DOHH2 (cell line): ENCODE measurements around the gene CTAGE9.

Experiments used
- H3F3A ChIP-seq: fragments of 200-600 bp; sonication (generic), shearing (Covaris generic); 2 replicates; pipeline ENCODE4 v1.6.0; 2016; ENCODE audit warnings: antibody characterized with exemption, mild to moderate bottlenecking; ENCODE audit not compliant: control insufficient read depth, insufficient read depth
- H3K27ac ChIP-seq: fragments of 200-600 bp; sonication (generic); 2 replicates; pipeline ENCODE4 v1.5.1; 2014; ENCODE audit warnings: low read depth, mild to moderate bottlenecking, low read length, moderate library complexity
- H3K27me3 ChIP-seq: fragments of 200-600 bp; sonication (generic); 2 replicates; pipeline ENCODE4 v1.6.1; 2014; ENCODE audit warnings: mild to moderate bottlenecking, low read length, mixed read lengths; ENCODE audit not compliant: control insufficient read depth
- H3K36me3 ChIP-seq: fragments of 200-600 bp; sonication (generic); 2 replicates; pipeline ENCODE4 v1.6.1; 2014; ENCODE audit warnings: mild to moderate bottlenecking, low read length, moderate library complexity, mixed read lengths; ENCODE audit not compliant: control insufficient read depth
- H3K4me1 ChIP-seq: fragments of 200-600 bp; sonication (generic); 2 replicates; pipeline ENCODE4 v1.6.1; 2014; ENCODE audit warnings: mild to moderate bottlenecking, low read length, mixed read lengths; ENCODE audit not compliant: control insufficient read depth
- H3K4me2 ChIP-seq: fragments of 200-600 bp; sonication (generic); 2 replicates; pipeline ENCODE4 v1.6.0; 2014; ENCODE audit warnings: mild to moderate bottlenecking, low read length, moderate library complexity
- H3K4me3 ChIP-seq: fragments of 200-600 bp; sonication (generic); 2 replicates; pipeline ENCODE4 v1.5.1; 2014; ENCODE audit warnings: mild to moderate bottlenecking, low read length, mixed read lengths
- H3K79me2 ChIP-seq: fragments of 200-600 bp; sonication (generic); 2 replicates; pipeline ENCODE4 v1.6.1; 2014; ENCODE audit warnings: mild to moderate bottlenecking, low read length, mixed read lengths; ENCODE audit not compliant: control insufficient read depth
- H3K9me2 ChIP-seq: fragments of 200-600 bp; sonication (generic); replicated peaks from 2 replicates; pipeline ENCODE4 v1.6.1; 2014; ENCODE audit warnings: mild to moderate bottlenecking, low read length, mixed read lengths; ENCODE audit not compliant: control insufficient read depth
- H3K9me3 ChIP-seq: fragments of 200-600 bp; sonication (generic); 2 replicates; pipeline ENCODE4 v1.6.1; 2014; ENCODE audit warnings: antibody characterized with exemption, low read length, mixed read lengths; ENCODE audit not compliant: control insufficient read depth, insufficient read depth
- H4K20me1 ChIP-seq: fragments of 200-600 bp; sonication (generic); 2 replicates; pipeline ENCODE4 v1.6.0; 2014; ENCODE audit warnings: low read depth, mild to moderate bottlenecking, antibody characterized with exemption, low read length, moderate library complexity; ENCODE audit not compliant: control insufficient read depth, insufficient read depth
- CTCF ChIP-seq: fragments of 200-600 bp; sonication (generic); IDR thresholded peaks from one replicate; pipeline ENCODE4 v1.5.1; 2014; ENCODE audit warnings: antibody characterized with exemption, mild to moderate bottlenecking, low read depth, low read length; ENCODE audit not compliant: poor library complexity, severe bottlenecking
- EZH2phosphoT487 ChIP-seq: fragments of 200-600 bp; sonication (generic); IDR thresholded peaks from 2 replicates; pipeline ENCODE4 v1.6.1; 2017; ENCODE audit warnings: borderline replicate concordance, mild to moderate bottlenecking, antibody characterized with exemption, low read length, moderate library complexity, mixed read lengths

CTAGE9 gene

GRCh38 chr6:131681585-131681984 lies 29.2 kb downstream of the CTAGE9 start:
- Histone ChIP-seq H3K27me3 (no peaks in the 10 kb centered on the region), H3K9me3 (no peaks in the 10 kb centered on the region), H3K4me2 (no peak overlapping the region), H3F3A (peaks cover 36% of the 10 kb centered on the region), H3K4me3 (no peak overlapping the region), H4K20me1 (no peaks in the 10 kb centered on the region), H3K36me3 (peaks cover 88% of the 10 kb centered on the region), H3K4me1 (peaks cover 81% of the 10 kb centered on the region), H3K79me2 (no peaks in the 10 kb centered on the region), H3K27ac (peak overlapping the region; percentile 96), H3K9me2 (no peaks in the 10 kb centered on the region)
- TF ChIP-seq CTCF (no peak), EZH2phosphoT487 (no peak)

GRCh38 chr6:131680868-131681267 lies 29.9 kb downstream of the CTAGE9 start:
- H3K4me1 ChIP-seq = peaks cover 74% of the 10 kb centered on the region
- H4K20me1 ChIP-seq = no peaks in the 10 kb centered on the region
- no peak overlapping the region for H3K4me2 ChIP-seq
- no peak for TF ChIP-seq EZH2phosphoT487
- TF ChIP-seq CTCF = no peak
- peaks cover 85% of the 10 kb centered on the region for H3K36me3 ChIP-seq
- peaks cover 32% of the 10 kb centered on the region for H3F3A ChIP-seq
- no peaks in the 10 kb centered on the region for H3K79me2 ChIP-seq
- H3K9me2 ChIP-seq = no peaks in the 10 kb centered on the region
- H3K9me3 ChIP-seq = no peaks in the 10 kb centered on the region
- H3K27ac ChIP-seq = 0 out of 2 replicates have a peak overlapping the region, but pooled peaks have one; percentile 96
- no peak overlapping the region for H3K4me3 ChIP-seq
- H3K27me3 ChIP-seq = no peaks in the 10 kb centered on the region

GRCh38 chr6:131678442-131678841 lies 32.4 kb downstream of the CTAGE9 start:
- no peak for TF ChIP-seq EZH2phosphoT487
- TF ChIP-seq CTCF = no peak
- no peaks in the 10 kb centered on the region for H3K27me3 ChIP-seq
- no peaks in the 10 kb centered on the region for H3K79me2 ChIP-seq
- H3K4me3 ChIP-seq = no peak overlapping the region
- peaks cover 78% of the 10 kb centered on the region for H3K36me3 ChIP-seq
- H4K20me1 ChIP-seq = no peaks in the 10 kb centered on the region
- H3K4me2 ChIP-seq = no peak overlapping the region
- no peaks in the 10 kb centered on the region for H3K9me2 ChIP-seq
- no peaks in the 10 kb centered on the region for H3K9me3 ChIP-seq
- H3F3A ChIP-seq = peaks cover 14% of the 10 kb centered on the region
- no peak overlapping the region for H3K27ac ChIP-seq
- peaks cover 52% of the 10 kb centered on the region for H3K4me1 ChIP-seq
